Sciatic nerve (tissue), 2 donors: ENCODE data around the gene AGTPBP1. TPM values are rescaled to one million over a fixed set of nuclear protein-coding genes. Genes with fewer than 3 reads are reported as not detected.
"Not testable (repeated sequence)": the region's sequence is repeated elsewhere in the genome, so short reads cannot be mapped to it uniquely, and the experiment has no call there.

Experiments used
- ATAC-seq: fragments of 200-7000 bp; cut with Tn5 transposase; one replicate; pipeline ENCODE4 v1.9.1; 2020; ENCODE audit warnings: mild to moderate bottlenecking, moderate library complexity
- DNase-seq: peaks from one replicate; pipeline ENCODE4 v3.0.0-alpha.2; 2020; ENCODE audit warnings: low spot score
- intact Hi-C: fragments of 100-400 bp; cut with DNase I; formaldehyde crosslinking; loops from one replicate; pipeline ENCODE4 v1.14.2; 2022
- total RNA-seq: library from RNA; stranded (reverse); fragmentation: NEBNext Ultra II Directional; extraction: Animal tissue kit (Norgen Biotek cat#: 25700); gene quantifications from one replicate; pipeline ENCODE4 v1.2.1, GENCODE V29; 2021
- donor health status: DM: no; HTN: no; CAD: no.
- donor health status: DM: no; HTN: no; CAD: no.

The AGTPBP1 gene
- total RNA-seq, 1 donor from 2014 or later = 31.6 TPM

DNA sequence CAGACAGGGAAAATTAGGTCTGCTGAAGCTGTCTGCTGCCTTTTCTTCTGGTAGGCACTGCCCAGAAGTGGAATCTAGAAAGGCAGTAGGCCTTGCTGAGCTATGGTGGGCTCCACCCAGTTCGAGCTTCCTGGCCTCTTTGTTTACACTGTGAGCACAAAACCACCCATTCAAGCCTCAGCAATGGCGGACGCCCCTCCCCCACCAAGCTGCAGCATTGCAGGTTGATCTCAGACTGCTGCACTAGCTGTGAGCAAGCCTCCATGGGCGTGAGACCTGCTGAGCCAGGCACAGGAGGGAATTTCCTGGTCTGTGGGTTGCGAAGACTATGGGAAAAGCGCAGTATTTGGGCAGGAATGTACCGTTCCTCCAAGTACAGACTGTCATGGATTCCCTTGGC, 18.5 kb downstream of the AGTPBP1 start:
- intact Hi-C loops = no loop called here
- DNase-seq (no peak), ATAC-seq (no peak)

- DNase-seq, ATAC-seq, intact Hi-C loops: not testable (repeated sequence)
These were observed 22.3 kb downstream of the AGTPBP1 start for GRCh38 chr9:85719411-85719810.

DNA sequence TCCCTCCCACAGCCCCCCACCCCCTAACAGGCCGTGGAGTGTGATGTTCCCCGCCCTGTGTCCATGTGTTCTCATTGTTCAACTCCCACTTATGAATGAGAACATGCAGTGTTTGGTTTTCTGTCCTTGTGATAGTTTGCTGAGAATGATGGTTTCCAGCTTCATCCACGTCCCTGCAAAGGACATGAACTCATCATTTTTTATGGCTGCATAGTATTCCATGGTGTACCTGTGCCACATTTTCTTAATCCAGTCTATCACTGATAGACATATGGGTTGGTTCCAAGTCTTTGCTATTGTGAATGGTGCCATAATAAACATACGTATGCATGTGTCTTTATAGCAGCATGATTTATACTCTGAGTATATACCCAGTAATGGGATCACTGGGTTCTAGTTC, 23.9 kb downstream of the AGTPBP1 start:
- DNase-seq, intact Hi-C loops, ATAC-seq: not testable (repeated sequence)

DNA sequence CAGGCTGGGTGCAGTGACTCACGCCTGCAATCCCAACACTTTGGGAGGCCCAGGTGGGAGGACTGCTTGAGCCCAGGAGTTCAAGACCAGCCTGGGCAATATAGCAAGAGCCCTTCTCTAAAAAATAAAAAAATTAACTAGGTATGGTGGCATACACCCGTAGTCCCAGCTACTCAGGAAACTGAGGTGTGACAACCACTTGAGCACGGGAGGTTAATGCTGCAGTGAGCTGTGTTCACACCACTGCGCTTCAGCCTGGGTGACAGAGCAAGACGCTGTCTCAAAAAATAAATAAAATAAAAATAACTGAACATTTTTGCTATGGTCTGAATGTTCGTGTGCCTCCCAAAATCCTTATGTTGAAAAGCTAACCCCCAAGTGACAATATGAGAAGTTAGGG, 24.5 kb downstream of the AGTPBP1 start:
- DNase-seq = no peak
- intact Hi-C loops = no loop called here
- ATAC-seq = no peak

GRCh38 chr9:85716031-85716877, 25.5 kb downstream of the AGTPBP1 start:
- ATAC-seq (peak; percentile 28), DNase-seq (no peak)
- intact Hi-C loops = no loop called here

GRCh38 chr9:85715587-85715986, 26.2 kb downstream of the AGTPBP1 start:
- DNase-seq (no peak), ATAC-seq (peak; percentile 57)
- intact Hi-C loops = no loop called here

DNA sequence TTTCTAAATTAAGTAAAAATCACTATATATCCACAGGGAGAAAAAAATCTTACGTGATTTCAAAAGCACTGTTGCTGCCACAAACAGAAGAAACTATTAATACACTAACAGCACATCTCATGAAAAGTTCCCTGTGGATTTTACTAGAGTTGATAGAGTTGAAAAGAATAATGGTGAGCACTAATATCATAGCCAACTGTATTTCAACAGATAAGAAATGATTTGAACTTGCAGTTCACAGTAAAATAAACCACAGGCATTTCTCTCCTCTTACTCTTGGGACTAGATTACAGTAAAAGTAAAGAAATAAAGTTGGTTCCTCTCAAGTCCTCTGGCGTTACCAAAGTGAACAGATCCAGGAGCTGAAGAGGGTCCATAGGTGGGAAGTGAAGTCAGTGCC, 27.9 kb downstream of the AGTPBP1 start:
- intact Hi-C loops = no loop called here
- DNase-seq (no peak), ATAC-seq (no peak)

DNA sequence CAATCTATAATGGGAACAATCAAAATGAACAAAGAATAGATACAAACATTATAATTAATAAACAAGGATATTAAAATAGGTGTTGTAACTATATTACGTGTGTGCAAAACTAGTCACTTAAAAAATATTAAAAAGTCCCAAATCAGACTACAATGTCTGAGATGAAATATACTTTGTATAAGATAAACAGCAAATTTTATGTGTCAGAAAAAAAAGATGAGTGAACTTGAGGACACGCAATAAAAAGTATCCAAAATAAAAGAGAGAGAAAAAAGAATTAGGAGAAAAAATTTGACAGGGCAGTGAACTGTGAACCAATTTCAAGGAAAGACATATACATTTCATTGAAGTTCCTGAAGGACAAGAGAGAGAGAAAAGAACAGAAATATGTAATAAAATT, 37.0 kb downstream of the AGTPBP1 start:
- no peak for ATAC-seq
- intact Hi-C loops = no loop called here

GRCh38 chr9:85703398-85703797, 38.4 kb downstream of the AGTPBP1 start:
- ATAC-seq = no peak
- intact Hi-C loops = no loop called here
- no peak for DNase-seq

More for the DNA sequence above, 37.0 kb downstream of the AGTPBP1 start:
- DNase-seq = no peak

DNA sequence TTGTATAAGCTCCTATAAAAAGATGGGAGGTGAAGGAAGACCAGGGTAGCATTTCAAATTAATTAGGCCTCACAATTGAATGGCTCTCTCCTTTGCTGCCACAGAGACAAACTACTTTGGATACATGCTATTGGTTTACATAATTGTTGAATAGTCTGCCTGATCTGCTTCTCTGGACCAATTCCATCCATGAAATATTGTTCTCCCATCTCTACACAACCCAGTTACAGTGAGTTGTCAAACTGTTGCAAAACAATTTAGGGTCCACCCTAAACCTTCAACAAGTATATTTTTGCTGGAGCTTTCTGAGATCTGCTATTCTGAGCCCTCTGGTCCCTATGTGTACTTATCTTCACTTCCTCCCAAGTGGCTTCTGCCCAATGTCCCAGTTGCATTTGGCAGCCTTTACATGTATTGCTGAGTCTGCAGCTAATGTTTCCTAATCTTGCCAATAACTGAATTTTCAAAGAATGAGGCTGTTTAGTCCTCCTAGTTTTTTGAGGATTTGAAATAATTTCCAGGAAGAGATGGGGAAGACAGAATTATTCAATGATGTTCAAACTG, 38.9 kb downstream of the AGTPBP1 start:
- intact Hi-C loops = no loop called here
- ATAC-seq = peak; percentile 57
- no peak for DNase-seq

DNA sequence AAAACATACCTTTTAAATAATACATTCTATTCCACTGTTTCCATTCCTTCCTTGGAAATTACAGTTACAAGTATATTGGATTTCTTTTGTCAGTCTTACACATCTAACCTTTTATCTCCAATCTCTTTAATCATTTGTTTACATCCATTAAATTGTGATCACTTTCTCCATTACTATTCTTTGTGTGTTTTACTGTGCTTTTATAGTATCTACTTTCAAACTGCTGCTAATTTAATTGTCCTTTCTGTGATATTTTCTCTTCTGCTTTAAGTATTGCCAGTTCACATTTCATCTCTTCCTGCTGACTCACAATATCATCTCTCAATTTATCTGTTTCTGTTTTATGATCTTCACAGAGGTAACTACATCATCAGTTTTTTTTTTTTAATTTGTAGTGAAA, 39.6 kb downstream of the AGTPBP1 start:
- intact Hi-C loops = no loop called here
- DNase-seq = no peak
- ATAC-seq = no peak

DNA sequence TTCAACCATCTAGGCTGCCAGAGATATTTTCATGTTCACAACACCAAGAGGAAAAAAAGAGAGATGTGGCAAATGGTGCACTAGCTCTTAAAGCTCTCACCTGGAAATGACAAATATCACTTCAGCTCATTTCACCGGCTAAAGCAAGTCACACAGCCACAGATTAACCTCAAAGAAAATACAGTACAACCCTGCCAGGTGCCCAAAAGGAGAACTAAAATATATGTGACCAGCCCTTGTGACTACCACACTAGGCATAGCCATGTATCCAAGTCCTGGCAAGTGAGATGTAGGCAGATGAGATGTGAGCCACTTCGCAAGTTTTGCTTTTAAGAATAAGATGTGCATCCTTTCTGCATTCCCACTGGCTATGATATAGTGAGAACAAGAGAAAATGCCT, 41.4 kb downstream of the AGTPBP1 start:
- intact Hi-C loops = no loop called here
- DNase-seq (no peak), ATAC-seq (no peak)

DNA sequence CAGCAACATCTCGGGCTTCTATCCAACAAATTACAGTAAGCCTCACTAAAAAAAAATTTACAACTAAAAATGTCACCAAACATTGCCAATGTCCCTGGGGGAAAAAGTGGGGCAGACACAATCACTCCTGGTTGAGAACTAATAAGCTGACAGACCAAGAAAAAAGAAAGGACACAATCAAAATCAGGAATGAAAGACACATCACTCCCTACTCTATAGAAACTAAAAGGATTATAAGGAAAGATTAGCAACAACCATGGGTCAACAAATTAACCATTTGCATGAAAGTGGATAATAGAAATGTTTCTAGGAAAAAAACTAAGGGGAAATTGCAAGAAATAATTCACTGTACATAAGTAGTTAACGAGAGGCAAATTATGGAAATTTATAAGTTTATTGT, 53.4 kb downstream of the AGTPBP1 start:
- no peak for ATAC-seq
- no peak for DNase-seq
- intact Hi-C loops = no loop called here

DNA sequence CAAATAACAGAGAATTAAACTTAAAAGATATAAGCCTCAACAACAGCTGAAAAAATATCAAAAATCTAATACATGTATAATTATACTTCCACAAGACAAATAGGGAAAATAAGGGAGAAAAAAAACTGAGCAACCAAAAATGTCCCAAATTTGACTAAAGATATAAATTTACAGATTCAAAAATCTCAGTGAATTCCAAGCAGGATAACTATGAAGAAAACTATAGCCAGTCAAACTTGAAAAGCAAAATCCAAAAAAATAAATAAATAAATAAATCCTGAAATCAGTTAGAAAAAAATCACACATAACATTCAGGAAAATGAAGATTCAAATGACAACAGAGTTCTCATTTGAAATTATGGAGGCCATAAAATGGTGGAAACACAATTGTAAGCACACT, 56.7 kb downstream of the AGTPBP1 start:
- ATAC-seq (no peak), DNase-seq (no peak)
- intact Hi-C loops = no loop called here

GRCh38 chr9:85676790-85677189, 65.0 kb downstream of the AGTPBP1 start:
- DNase-seq (no peak), ATAC-seq (no peak)
- intact Hi-C loops = no loop called here

DNA sequence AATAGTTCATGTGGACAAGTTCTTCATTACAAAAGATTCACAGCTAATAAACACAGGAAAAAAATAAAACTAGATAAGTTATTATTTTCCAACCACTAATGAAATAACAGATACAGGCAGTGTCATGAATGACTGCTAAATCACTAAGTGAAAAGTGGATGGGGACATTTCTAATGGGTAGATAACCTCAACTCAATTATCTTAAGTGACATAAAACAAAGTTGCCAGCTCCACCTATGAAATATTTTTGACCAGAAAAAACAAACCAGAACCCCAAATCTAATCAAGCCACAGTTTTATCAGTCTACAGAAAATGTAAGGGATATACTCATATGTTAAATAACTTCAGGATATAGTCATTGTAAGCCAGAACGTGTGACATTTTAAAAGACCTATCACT, 74.4 kb downstream of the AGTPBP1 start:
- intact Hi-C loops = no loop called here
- DNase-seq (no peak), ATAC-seq (no peak)

- DNase-seq (no peak), ATAC-seq (no peak)
- intact Hi-C loops = no loop called here
These were observed 75.7 kb downstream of the AGTPBP1 start for GRCh38 chr9:85666086-85666485.

GRCh38 chr9:85662573-85662972, 79.2 kb downstream of the AGTPBP1 start:
- intact Hi-C loops = no loop called here
- ATAC-seq = no peak
- DNase-seq = no peak

GRCh38 chr9:85658716-85659115, 83.0 kb downstream of the AGTPBP1 start:
- ATAC-seq (no peak), DNase-seq (no peak)
- intact Hi-C loops = no loop called here

DNA sequence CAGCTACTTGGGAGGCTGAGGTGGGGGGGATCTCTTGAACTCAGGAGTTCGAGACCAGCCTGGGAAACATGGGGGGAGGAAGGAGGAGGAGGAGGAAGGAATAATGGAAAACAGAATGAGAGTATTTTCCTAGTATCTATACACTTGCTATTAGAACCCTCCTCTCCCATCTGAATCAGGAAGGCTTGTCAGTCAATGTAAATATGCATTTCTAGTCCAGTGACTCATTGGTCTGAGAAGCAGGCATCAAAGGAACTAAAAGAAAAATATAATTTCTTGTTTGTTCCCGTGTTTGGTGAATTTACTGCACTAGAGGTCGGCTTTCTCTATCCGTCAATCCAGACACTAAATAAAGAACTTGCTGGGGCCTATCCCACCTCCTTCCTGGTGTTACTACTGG, 88.6 kb downstream of the AGTPBP1 start:
- no peak for DNase-seq
- ATAC-seq = no peak
- intact Hi-C loops = no loop called here

- DNase-seq (no peak), ATAC-seq (no peak)
- intact Hi-C loops = no loop called here
These were observed 94.2 kb downstream of the AGTPBP1 start for GRCh38 chr9:85647571-85647970.
